K562 (cell line): ENCODE results near the gene DKK3. TPM values are rescaled to one million over a fixed set of nuclear protein-coding genes. Genes with fewer than 3 reads are reported as not detected.

Experiments
- ATAC-seq: fragments of 200-7000 bp; cut with Tn5 transposase; 3 replicates; pipeline ENCODE4 v1.9.1; 2020; ENCODE audit warnings: moderate library complexity
- BruUV-seq: library from RNA; stranded (reverse); fragments of 400-500 nt; replicated peaks from 2 replicates; lab custom pipeline; 2021; lab: Mats Ljungman, UMichigan
- CTCF ChIA-PET: fragments of 300-600 bp; formaldehyde crosslinking; extraction: SDS; loops from one replicate; lab custom pipeline; 2021; ENCODE audit warnings: low intra/inter-chr PET ratio; lab: Yijun Ruan, JAX
- POLR2A ChIA-PET: fragments of 300-600, 350-650 bp; sonication (Branson Sonifier 250); formaldehyde crosslinking; extraction: SDS; loops from one replicate; lab custom pipeline; 2021; ENCODE audit warnings: antibody characterized with exemption, inconsistent platforms; lab: Yijun Ruan, JAX
- DNase-seq, 4 experiments: peaks; one replicate each; pipeline versions ENCODE4 v3.0.0 to v3.0.0-alpha.2; 2011 to 2018; ENCODE audit warnings: low spot score in 3 of 4, mixed read lengths in 3 of 4; ENCODE audit errors: extremely low read depth in 1 of 4
- FAIRE-seq: peaks from 2 replicates; lab custom pipeline; 2011; peaks lifted over from hg19 to GRCh38; lab: Jason Lieb, UNC
- H2AFZ ChIP-seq: 2 replicates; pipeline ENCODE4 v1.6.0; 2011; ENCODE audit warnings: low read depth, low read length, control low read depth, inconsistent platforms
- H3K27ac ChIP-seq: fragments of 200-600 bp; 3 replicates; pipeline ENCODE4 v1.8.0; 2011; ENCODE audit warnings: low read depth, mild to moderate bottlenecking, control low read depth, inconsistent platforms, low read length, moderate library complexity, mixed read lengths; ENCODE audit errors: extremely low read depth
- H3K27me3 ChIP-seq, 2 experiments: fragments of 300-600 bp in 1 of 2; 2 replicates in 1 of 2; 3 replicates in 1 of 2; pipeline versions ENCODE4 v1.6.0 to v1.8.0; 2011; ENCODE audit warnings: inconsistent platforms in 2 of 2, low read length in 2 of 2, mild to moderate bottlenecking in 1 of 2, mixed read lengths in 1 of 2, moderate library complexity in 1 of 2; ENCODE audit not compliant: control insufficient read depth in 2 of 2, insufficient read depth in 2 of 2
- H3K36me3 ChIP-seq: fragments of 300-600 bp; 3 replicates; pipeline ENCODE4 v1.8.0; 2011; ENCODE audit warnings: mild to moderate bottlenecking, low read length, inconsistent platforms; ENCODE audit not compliant: control insufficient read depth, insufficient read depth
- H3K4me1 ChIP-seq, 2 experiments: fragments of 200-600 bp in 1 of 2; replicated peaks in 1 of 2; 2 replicates in 1 of 2; 3 replicates in 1 of 2; pipeline versions ENCODE4 v1.5.1 to v1.8.0; 2011; ENCODE audit warnings: inconsistent platforms in 2 of 2, low read length in 2 of 2, mild to moderate bottlenecking in 1 of 2, mixed read lengths in 1 of 2, moderate library complexity in 1 of 2; ENCODE audit not compliant: control insufficient read depth in 2 of 2, insufficient read depth in 2 of 2
- H3K4me2 ChIP-seq: 2 replicates; pipeline ENCODE4 v1.6.1; 2011; ENCODE audit warnings: low read length, control low read depth, inconsistent platforms, mixed read lengths; ENCODE audit not compliant: insufficient read depth
- H3K4me3 ChIP-seq: fragments of 200-600 bp; sonication (generic), shearing (Covaris generic); 2 replicates; pipeline ENCODE4 v1.5.1; 2016; ENCODE audit warnings: control low read depth, inconsistent platforms
- H3K79me2 ChIP-seq: fragments of 200-600 bp; 3 replicates; pipeline ENCODE4 v1.8.0; 2011; ENCODE audit warnings: low read length, inconsistent platforms; ENCODE audit not compliant: control insufficient read depth, insufficient read depth
- H3K9ac ChIP-seq, 2 experiments: 2 replicates each; pipeline versions ENCODE4 v1.6.0 to v1.6.1; 2011; ENCODE audit warnings: low read depth in 2 of 2, low read length in 2 of 2, control low read depth in 1 of 2, inconsistent platforms in 1 of 2, mild to moderate bottlenecking in 1 of 2, mixed read lengths in 1 of 2; ENCODE audit not compliant: insufficient read depth in 1 of 2
- H3K9me1 ChIP-seq: one replicate; pipeline ENCODE4 v1.6.0; 2011; ENCODE audit warnings: inconsistent platforms, mild to moderate bottlenecking, low read length, moderate library complexity; ENCODE audit not compliant: control insufficient read depth, insufficient read depth
- H3K9me3 ChIP-seq: replicated peaks from 2 replicates; pipeline ENCODE4 v1.5.1; 2011; ENCODE audit warnings: low read depth, low read length, inconsistent platforms; ENCODE audit not compliant: control insufficient read depth, insufficient read depth
- H4K20me1 ChIP-seq: replicated peaks from 2 replicates; pipeline ENCODE4 v1.6.1; 2011; ENCODE audit warnings: low read length, inconsistent platforms, mixed read lengths; ENCODE audit not compliant: control insufficient read depth, insufficient read depth
- BCOR ChIP-seq: fragments of 450-650 bp; IDR thresholded peaks from 2 replicates; pipeline ENCODE4 v1.6.1; 2016
- PBX2 ChIP-seq, 2 experiments: IDR thresholded peaks in 1 of 2; conservative IDR thresholded peaks in 1 of 2; 2 replicates each; pipeline ENCODE4 v1.6.1; 2016; ENCODE audit warnings: low read depth in 2 of 2, mild to moderate bottlenecking in 1 of 2, missing compliant biosample characterization in 1 of 2, missing genetic modification characterization in 1 of 2, moderate library complexity in 1 of 2
- RBM25 ChIP-seq: fragments of 200-400 bp; formaldehyde crosslinking; IDR thresholded peaks from 2 replicates; pipeline ENCODE4 v1.6.1; 2018; ENCODE audit warnings: low read length, low read depth, moderate library complexity; ENCODE audit not compliant: severe bottlenecking
- ZNF511 ChIP-seq: sonication (generic); formaldehyde crosslinking; IDR thresholded peaks from 2 replicates; pipeline ENCODE4 v1.8.0; 2022; ENCODE audit warnings: mild to moderate bottlenecking, missing genetic modification reagents
- WGBS: fragments of 100-300 bp; shearing (Covaris generic); methylation state at CpG from one replicate; pipeline ENCODE4 v1.1.6; 2016; ENCODE audit warnings: low coverage, mixed read lengths; ENCODE audit not compliant: insufficient coverage; ENCODE audit errors: missing lambda C conversion rate; 5-methylcytosine and 5-hydroxymethylcytosine counted together
- in situ Hi-C: fragments of 300-500 bp; cut with MboI; formaldehyde crosslinking; loops from 4 replicates; pipeline ENCODE4 v1.15.0; 2018; ENCODE audit warnings: inconsistent platforms, mixed read lengths
- intact Hi-C: fragments of 100-400 bp; cut with micrococcal nuclease; formaldehyde crosslinking; loops from 2 replicates; pipeline ENCODE4 v1.14.2; 2022
- polyA plus RNA-seq, 8 experiments: library from polyadenylated mRNA; depleted of rRNA in 4 of 8; stranded (reverse) in 5 of 8; unstranded in 3 of 8; fragments of >200 nt; fragmentation: Nextera tagmentation in 2 of 8; fragmentation: Illumina TruSeq in 1 of 8; extraction: Ambion mirVana in 2 of 8; extraction: Trizol in 1 of 8; gene quantifications; 2 replicates each; pipeline versions ENCODE4 v1.2.1 to v1.2.3, GENCODE V29; 2011 to 2014; ENCODE audit warnings: inconsistent platforms in 1 of 8, missing spikeins in 1 of 8
- total RNA-seq, 7 experiments: library from RNA; depleted of rRNA in 6 of 7; stranded (reverse); fragments of >200 nt in 6 of 7; fragmentation: Illumina TruSeq in 2 of 7; extraction: Trizol in 2 of 7; gene quantifications; 2 replicates each; pipeline versions ENCODE4 v1.2.1 to v1.2.3, GENCODE V29; 2011 to 2021; ENCODE audit warnings: low replicate concordance in 1 of 7

DKK3 gene
- total and polyA plus RNA-seq, 9 of the 15 experiments (the other 6 are each of a cell fraction or from before 2014, with no cell fraction given): 0.14 to 0.85 (median 0.38) TPM; not detected in 6

GRCh38 chr11:11985016-11985715 is 23.3 kb downstream of the DKK3 start:
- Histone ChIP-seq H3K79me2 (no peaks in the 10 kb centered on the region), H3K9me3 (peaks cover 1% of the 10 kb centered on the region; the same call in 1 of the 2 replicates), H3K4me3 (no peak overlapping the region)
- TF ChIP-seq BCOR (peak; percentile 36; the same call in 1 of the 2 replicates), RBM25 (peak; percentile 53), PBX2 (CRISPR knock-in tag; IDR thresholded peaks at IDR 0.05; ENCODE audit: low read depth) (no peak), PBX2 (tag; conservative IDR thresholded peaks at IDR 0.05; ENCODE audit: low read depth) (no peak), ZNF511 (no peak)
- TF ChIP-seq, all 486 proteins: peak for 2
- H3K4me2 ChIP-seq: no peak overlapping the region
- POLR2A ChIA-PET: interaction anchor here (0.6 to 1.4 kb wide), 2 partner anchors 14 to 16 kb away, joined by 3 read pairs; no protein-coding TSS in a partner anchor
- CTCF ChIA-PET: no interaction called here
- WGBS: 12% methylated on average over 8 of the region's 8 CpGs
- no peak overlapping the region for H2AFZ ChIP-seq
- BruUV-seq: no TSS peak
- no peaks in the 10 kb centered on the region for H4K20me1 ChIP-seq
- H3K27me3 ChIP-seq: peaks cover 3 to 43% of the 10 kb centered on the region in 2 experiments; a peak in 4 of 5 replicates
- H3K36me3 ChIP-seq: no peaks in the 10 kb centered on the region
- intact Hi-C loops (no loop called here), in situ Hi-C loops (no loop called here)
- no peak overlapping the region for H3K9ac ChIP-seq
- H3K9me1 ChIP-seq: no peaks in the 10 kb centered on the region
- FAIRE-seq (no peak), ATAC-seq (no peak), DNase-seq (no peak)
- no peaks in the 10 kb centered on the region for H3K4me1 ChIP-seq
- H3K27ac ChIP-seq: no peak overlapping the region
